ENCODE results near the gene RASA2. TPM values are rescaled to one million over a fixed set of nuclear protein-coding genes. Genes with fewer than 3 reads are reported as not detected.

Gene RASA2
- total and polyA plus RNA-seq, 2 of the 4 experiments (the other 2 are of a cell fraction): 6.1 to 14.0 TPM

DNA sequence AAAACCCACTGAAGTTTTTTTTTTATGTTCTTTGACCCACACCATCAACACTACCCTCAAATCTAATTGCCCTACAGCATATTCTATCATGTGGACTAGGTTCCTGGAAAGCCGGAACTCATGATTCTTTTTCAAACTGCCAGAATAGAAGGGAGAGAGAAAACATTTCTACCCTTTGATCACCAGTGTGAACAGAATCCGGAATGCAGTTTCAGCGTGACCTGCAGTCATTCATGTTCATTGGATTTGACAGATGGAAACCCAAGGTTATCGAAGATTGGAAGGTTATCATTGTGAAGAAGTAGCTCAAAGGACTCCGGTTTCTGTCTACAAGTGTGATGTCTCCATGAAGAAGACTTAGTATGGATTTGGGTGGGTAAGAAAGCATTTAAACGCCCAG lies 39.4 kb upstream of the RASA2 start:
- Histone ChIP-seq H3K27ac (ENCODE audit: insufficient read depth, low read length) (peak overlapping the region; percentile 38; the same call in 1 of the 2 replicates), H3K9me1 (ENCODE audit: insufficient read depth, low read length) (peaks cover 24% of the 10 kb centered on the region), H4K20me1 (ENCODE audit: insufficient read depth, low read length) (no peaks in the 10 kb centered on the region), H3K23ac (ENCODE audit: low read depth, low read length) (peak overlapping the region; percentile 91), H4K91ac (ENCODE audit: insufficient read depth, low read depth, low read length) (peak overlapping the region; percentile 86), H3K4me2 (ENCODE audit: low read depth, low read length) (no peak overlapping the region), H2AK5ac (ENCODE audit: low read depth, low read length) (peak overlapping the region; percentile 85; the same call in 1 of the 2 replicates), H3K4me1 (ENCODE audit: control insufficient read depth, insufficient read depth, low read length) (peaks cover 30% of the 10 kb centered on the region), H3K18ac (ENCODE audit: low read depth, low read length) (peak overlapping the region; percentile 90; the same call in 1 of the 2 replicates), H3K14ac (replicated peaks; ENCODE audit: low read depth, low read length) (peak overlapping the region; percentile 92), H3K4ac (ENCODE audit: low read depth, low read length) (peak overlapping the region; percentile 87), H2AFZ (replicated peaks; ENCODE audit: low read length, poor library complexity) (no peak overlapping the region), H4K8ac (ENCODE audit: low read depth in 2 of 2, low read length in 2 of 2) (peak overlapping the region; percentile 49 to 67), H3K9me3 (ENCODE audit: control insufficient read depth, insufficient read depth, low read length) (no peaks in the 10 kb centered on the region), H3K4me3 (ENCODE audit: insufficient read depth, low read depth, low read length) (no peak overlapping the region), H2BK120ac (ENCODE audit: low read depth, low read length) (peak overlapping the region; percentile 87), H3K56ac (ENCODE audit: extremely low read depth, insufficient read depth, low read length) (peak overlapping the region; percentile 52; the same call in 1 of the 2 replicates), H2BK5ac (ENCODE audit: low read depth, low read length, poor library complexity, severe bottlenecking) (peak overlapping the region; percentile 88), H2BK15ac (ENCODE audit: low read depth, low read length) (peak overlapping the region; percentile 84; the same call in 2 of the 3 replicates), H3K79me1 (ENCODE audit: low read depth in 1 of 2, low read length in 2 of 2) (peaks cover 58 to 72% of the 10 kb centered on the region in 2 experiments), H4K5ac (ENCODE audit: low read depth, low read length) (peak overlapping the region; percentile 73; the same call in 1 of the 2 replicates), H3K36me3 (ENCODE audit: control insufficient read depth, insufficient read depth, low read length) (peaks cover 38% of the 10 kb centered on the region), H3K27me3 (ENCODE audit: control insufficient read depth, insufficient read depth, low read length) (no peaks in the 10 kb centered on the region), H2AK9ac (replicated peaks; ENCODE audit: low read depth, low read length, poor library complexity) (no peak overlapping the region), H2BK20ac (ENCODE audit: low read depth, low read length) (peak overlapping the region; percentile 81), H3K9ac (ENCODE audit: low read depth, low read length) (no peak overlapping the region)
- in situ Hi-C loops (cut with MboI; ENCODE audit: low sequenced_read_pairs): no loop called here
- ATAC-seq (ENCODE audit: low read depth): no peak
- TF ChIP-seq RFX5 (IDR thresholded peaks at IDR 0.05; ENCODE audit: low read depth, low read length) (no peak), RCOR1 (IDR thresholded peaks at IDR 0.05; ENCODE audit: insufficient replicate concordance, low read length) (no peak), RAD21 (IDR thresholded peaks at IDR 0.05; ENCODE audit: low read length) (no peak), MAZ (IDR thresholded peaks at IDR 0.05; ENCODE audit: borderline replicate concordance, low read depth, low read length) (no peak), NFE2L2 (IDR thresholded peaks at IDR 0.05; ENCODE audit: low read depth, low read length) (no peak), CHD1 (IDR thresholded peaks at IDR 0.05; ENCODE audit: low read depth, low read length) (no peak), MXI1 (IDR thresholded peaks at IDR 0.05; ENCODE audit: borderline replicate concordance, low read depth, low read length) (no peak), CEBPB (IDR thresholded peaks at IDR 0.05; ENCODE audit: low read depth, low read length) (no peak), POLR2A (IDR thresholded peaks at IDR 0.05; ENCODE audit: low read depth, low read length) (no peak), FOS (IDR thresholded peaks at IDR 0.05; ENCODE audit: low read depth, low read length) (no peak), MAFK (IDR thresholded peaks at IDR 0.05; ENCODE audit: low read depth, low read length) (no peak), SMC3 (IDR thresholded peaks at IDR 0.05; ENCODE audit: low read depth, low read length) (no peak), BHLHE40 (IDR thresholded peaks at IDR 0.05; ENCODE audit: low read depth, low read length) (no peak)
- TF ChIP-seq, protein P1, sequence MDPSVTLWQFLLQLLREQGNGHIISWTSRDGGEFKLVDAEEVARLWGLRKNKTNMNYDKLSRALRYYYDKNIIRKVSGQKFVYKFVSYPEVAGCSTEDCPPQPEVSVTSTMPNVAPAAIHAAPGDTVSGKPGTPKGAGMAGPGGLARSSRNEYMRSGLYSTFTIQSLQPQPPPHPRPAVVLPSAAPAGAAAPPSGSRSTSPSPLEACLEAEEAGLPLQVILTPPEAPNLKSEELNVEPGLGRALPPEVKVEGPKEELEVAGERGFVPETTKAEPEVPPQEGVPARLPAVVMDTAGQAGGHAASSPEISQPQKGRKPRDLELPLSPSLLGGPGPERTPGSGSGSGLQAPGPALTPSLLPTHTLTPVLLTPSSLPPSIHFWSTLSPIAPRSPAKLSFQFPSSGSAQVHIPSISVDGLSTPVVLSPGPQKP (IDR thresholded peaks at IDR 0.05; ENCODE audit: borderline replicate concordance, low read depth, low read length): no peak
- TF ChIP-seq, protein P2, sequence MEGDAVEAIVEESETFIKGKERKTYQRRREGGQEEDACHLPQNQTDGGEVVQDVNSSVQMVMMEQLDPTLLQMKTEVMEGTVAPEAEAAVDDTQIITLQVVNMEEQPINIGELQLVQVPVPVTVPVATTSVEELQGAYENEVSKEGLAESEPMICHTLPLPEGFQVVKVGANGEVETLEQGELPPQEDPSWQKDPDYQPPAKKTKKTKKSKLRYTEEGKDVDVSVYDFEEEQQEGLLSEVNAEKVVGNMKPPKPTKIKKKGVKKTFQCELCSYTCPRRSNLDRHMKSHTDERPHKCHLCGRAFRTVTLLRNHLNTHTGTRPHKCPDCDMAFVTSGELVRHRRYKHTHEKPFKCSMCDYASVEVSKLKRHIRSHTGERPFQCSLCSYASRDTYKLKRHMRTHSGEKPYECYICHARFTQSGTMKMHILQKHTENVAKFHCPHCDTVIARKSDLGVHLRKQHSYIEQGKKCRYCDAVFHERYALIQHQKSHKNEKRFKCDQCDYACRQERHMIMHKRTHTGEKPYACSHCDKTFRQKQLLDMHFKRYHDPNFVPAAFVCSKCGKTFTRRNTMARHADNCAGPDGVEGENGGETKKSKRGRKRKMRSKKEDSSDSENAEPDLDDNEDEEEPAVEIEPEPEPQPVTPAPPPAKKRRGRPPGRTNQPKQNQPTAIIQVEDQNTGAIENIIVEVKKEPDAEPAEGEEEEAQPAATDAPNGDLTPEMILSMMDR (conservative IDR thresholded peaks at IDR 0.05; ENCODE audit: low read depth, low read length): no peak
- TF ChIP-seq, protein P3, sequence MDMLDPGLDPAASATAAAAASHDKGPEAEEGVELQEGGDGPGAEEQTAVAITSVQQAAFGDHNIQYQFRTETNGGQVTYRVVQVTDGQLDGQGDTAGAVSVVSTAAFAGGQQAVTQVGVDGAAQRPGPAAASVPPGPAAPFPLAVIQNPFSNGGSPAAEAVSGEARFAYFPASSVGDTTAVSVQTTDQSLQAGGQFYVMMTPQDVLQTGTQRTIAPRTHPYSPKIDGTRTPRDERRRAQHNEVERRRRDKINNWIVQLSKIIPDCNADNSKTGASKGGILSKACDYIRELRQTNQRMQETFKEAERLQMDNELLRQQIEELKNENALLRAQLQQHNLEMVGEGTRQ (IDR thresholded peaks at IDR 0.05; ENCODE audit: low read depth, low read length): no peak
- DNase-seq: no peak
- intact Hi-C loops (cut with micrococcal nuclease): no loop called here
- dilution Hi-C loops (cut with HindIII; ENCODE audit: low sequenced_read_pairs, unreplicated experiment): no loop called here
- BruUV-seq (replicated peaks): no TSS peak
- ChIA-PET POLR2A (ENCODE audit: unreplicated experiment) (no interaction called here), CTCF (interaction anchor here (1.5 kb wide), 1 partner anchor 135 kb away, joined by 5 read pairs; no protein-coding TSS in a partner anchor)
- 69% methylated on average over 3 of the region's 6 CpGs; no CpG with 5 or more reads in 1 of the 2 experiments for WGBS, 2 experiments (ENCODE audit: extremely low coverage in 2 of 2, insufficient read length in 1 of 2)
